RWPE1 (cell line): ENCODE results near the gene NSMCE1.
"Not testable (repeated sequence)": the region's sequence is repeated elsewhere in the genome, so short reads cannot be mapped to it uniquely, and the experiment has no call there.

ENCODE experiments used
- CTCF ChIA-PET: fragments of 350-600 bp; sonication (Branson Sonifier 250); formaldehyde crosslinking; extraction: SDS; loops from one replicate; lab custom pipeline; 2021; lab: Yijun Ruan, JAX
- POLR2A ChIA-PET: fragments of 400-600 bp; formaldehyde crosslinking; extraction: SDS; loops from one replicate; lab custom pipeline; 2020; ENCODE audit warnings: antibody characterized with exemption; ENCODE audit not compliant: low non-redundant PET; lab: Yijun Ruan, JAX
- DNase-seq: peaks from one replicate; pipeline ENCODE4 v3.0.0; 2012; ENCODE audit warnings: low spot score
- H3K27ac ChIP-seq: fragments of 450-650 bp; 2 replicates; pipeline ENCODE4 v1.5.1; 2017
- CTCF ChIP-seq: fragments of 450-650 bp; conservative IDR thresholded peaks from 2 replicates; pipeline ENCODE4 v1.5.1; 2017; ENCODE audit warnings: low read depth, mild to moderate bottlenecking

The NSMCE1 gene

GRCh38 chr16:27253526-27253930 lies 15.0 kb downstream of the NSMCE1 start:
- ChIA-PET POLR2A (no interaction called here), CTCF (interaction anchor here (0.5 kb wide), 1 partner anchor 15 kb away, joined by 3 read pairs; no protein-coding TSS in a partner anchor)
- H3K27ac ChIP-seq: no peak overlapping the region
- TF ChIP-seq CTCF: no peak
- DNase-seq: peak; percentile 82

GRCh38 chr16:27252206-27252585 lies 16.4 kb downstream of the NSMCE1 start:
- DNase-seq: no peak
- ChIA-PET CTCF (no interaction called here), POLR2A (no interaction called here)
- no peak overlapping the region for H3K27ac ChIP-seq
- no peak for TF ChIP-seq CTCF

GRCh38 chr16:27251541-27252205 lies 16.9 kb downstream of the NSMCE1 start:
- no peak overlapping the region for H3K27ac ChIP-seq
- no peak for DNase-seq
- TF ChIP-seq CTCF: no peak
- CTCF ChIA-PET: no interaction called here
- POLR2A ChIA-PET: no interaction called here

- H3K27ac ChIP-seq, DNase-seq, POLR2A ChIA-PET, CTCF ChIA-PET: not testable (repeated sequence)
Measured at GRCh38 chr16:27248886-27249285, 19.7 kb downstream of the NSMCE1 start.

GRCh38 chr16:27248036-27248435 lies 20.5 kb downstream of the NSMCE1 start:
- H3K27ac ChIP-seq: no peak overlapping the region
- ChIA-PET CTCF (interaction anchor here (0.6 kb wide), 1 partner anchor 51 kb away, joined by 4 read pairs; no protein-coding TSS in a partner anchor), POLR2A (no interaction called here)
- no peak for TF ChIP-seq CTCF
- no peak for DNase-seq

- CTCF ChIA-PET: interaction anchor here (0.6 kb wide), 1 partner anchor 12 kb away, joined by 3 read pairs; no protein-coding TSS in a partner anchor
- DNase-seq, H3K27ac ChIP-seq, POLR2A ChIA-PET: not testable (repeated sequence)
Measured at GRCh38 chr16:27247076-27247475, 21.5 kb downstream of the NSMCE1 start.

- no peak overlapping the region for H3K27ac ChIP-seq
- DNase-seq: no peak
- no peak for TF ChIP-seq CTCF
- CTCF ChIA-PET: interaction anchor here (0.6 kb wide), 1 partner anchor 945 kb away, joined by 3 read pairs; no protein-coding TSS in a partner anchor
- POLR2A ChIA-PET: no interaction called here
Measured at GRCh38 chr16:27246439-27246838, 22.1 kb downstream of the NSMCE1 start.
